Endothelial cell of umbilical vein (primary cell): ENCODE data around the gene IGFBP2. TPM values are rescaled to one million over a fixed set of nuclear protein-coding genes. Genes with fewer than 3 reads are reported as not detected.

Experiments
- BruUV-seq: library from RNA; stranded (reverse); fragments of 400-500 nt; replicated peaks from 2 replicates; lab custom pipeline; 2021; lab: Mats Ljungman, UMichigan
- CTCF ChIA-PET: fragments of 300-600, 350-600 bp; sonication (Branson Sonifier 250); formaldehyde crosslinking; loops from one replicate; lab custom pipeline; 2021; ENCODE audit warnings: antibody characterized with exemption, inconsistent platforms; lab: Charles Lee
- POLR2A ChIA-PET: fragments of 300-600, 350-600 bp; sonication (Branson Sonifier 250); formaldehyde crosslinking; loops from one replicate; lab custom pipeline; 2021; ENCODE audit warnings: antibody characterized with exemption, inconsistent platforms; lab: Charles Lee
- DNase-seq: peaks from one replicate; pipeline ENCODE4 v3.0.0-alpha.2; 2011; ENCODE audit warnings: low read depth, low spot score
- FAIRE-seq: peaks from 2 replicates; lab custom pipeline; 2011; peaks lifted over from hg19 to GRCh38; lab: Jason Lieb, UNC
- H2AFZ ChIP-seq: 2 replicates; pipeline ENCODE4 v1.6.0; 2012; ENCODE audit warnings: low read depth, low read length, control low read depth, inconsistent platforms
- H3K27ac ChIP-seq: 2 replicates; pipeline ENCODE4 v1.5.1; 2011; ENCODE audit warnings: low read depth, mild to moderate bottlenecking, control low read depth, low read length, moderate library complexity; ENCODE audit not compliant: insufficient read depth
- H3K27me3 ChIP-seq, 2 experiments: 2 replicates each; pipeline versions ENCODE4 v1.6.0 to v1.6.1; 2011; ENCODE audit warnings: low read length in 2 of 2, mixed read lengths in 1 of 2; ENCODE audit not compliant: control insufficient read depth in 2 of 2, insufficient read depth in 2 of 2
- H3K36me3 ChIP-seq, 2 experiments: 2 replicates in 1 of 2; 3 replicates in 1 of 2; pipeline ENCODE4 v1.5.1; 2011; ENCODE audit warnings: low read length in 2 of 2, mild to moderate bottlenecking in 1 of 2, moderate library complexity in 1 of 2; ENCODE audit not compliant: control insufficient read depth in 2 of 2, insufficient read depth in 2 of 2; ENCODE audit errors: extremely low read depth in 1 of 2
- H3K4me1 ChIP-seq: 3 replicates; pipeline ENCODE4 v1.5.1; 2011; ENCODE audit warnings: mild to moderate bottlenecking, low read length; ENCODE audit not compliant: control insufficient read depth, insufficient read depth; ENCODE audit errors: extremely low read depth
- H3K4me2 ChIP-seq: 2 replicates; pipeline ENCODE4 v1.6.1; 2011; ENCODE audit warnings: low read length, control low read depth, mixed read lengths; ENCODE audit not compliant: insufficient read depth
- H3K4me3 ChIP-seq, 3 experiments: fragments of 200-600 bp in 1 of 3; sonication (generic), shearing (Covaris generic) in 1 of 3; replicated peaks in 1 of 3; 2 replicates each; pipeline ENCODE4 v1.5.1; 2011 to 2016; ENCODE audit warnings: control low read depth in 3 of 3, low read length in 3 of 3, mild to moderate bottlenecking in 2 of 3, inconsistent platforms in 1 of 3, low read depth in 1 of 3, moderate library complexity in 1 of 3; ENCODE audit not compliant: insufficient read depth in 1 of 3
- H3K79me2 ChIP-seq: 2 replicates; pipeline ENCODE4 v1.6.0; 2012; ENCODE audit warnings: low read length, inconsistent platforms; ENCODE audit not compliant: control insufficient read depth, insufficient read depth
- H3K9ac ChIP-seq: replicated peaks from 2 replicates; pipeline ENCODE3; 2011; ENCODE audit warnings: low read length, control low read depth; ENCODE audit not compliant: insufficient read depth; ENCODE audit errors: extremely low read depth
- H3K9me1 ChIP-seq: replicated peaks from 3 replicates; pipeline ENCODE4 v1.6.0; 2011; ENCODE audit warnings: mild to moderate bottlenecking, low read length; ENCODE audit not compliant: control insufficient read depth, insufficient read depth; ENCODE audit errors: extremely low read depth
- H3K9me3 ChIP-seq: replicated peaks from 2 replicates; pipeline ENCODE4 v1.5.1; 2012; ENCODE audit warnings: low read length, inconsistent platforms; ENCODE audit not compliant: control insufficient read depth, insufficient read depth
- H4K20me1 ChIP-seq: replicated peaks from 2 replicates; pipeline ENCODE3; 2011; ENCODE audit warnings: mild to moderate bottlenecking, low read length; ENCODE audit not compliant: control insufficient read depth, insufficient read depth; ENCODE audit errors: extremely low read depth
- EZH2 ChIP-seq: IDR thresholded peaks from 2 replicates; pipeline ENCODE4 v1.6.1; 2012; ENCODE audit warnings: borderline replicate concordance, low read depth, mild to moderate bottlenecking, moderate library complexity, low read length, inconsistent platforms; ENCODE audit not compliant: severe bottlenecking
- FOS ChIP-seq: IDR thresholded peaks from 2 replicates; pipeline ENCODE4 v1.6.1; 2011; ENCODE audit warnings: mild to moderate bottlenecking, low read length, moderate library complexity, borderline replicate concordance; ENCODE audit not compliant: insufficient read depth
- GATA2 ChIP-seq: IDR thresholded peaks from 2 replicates; pipeline ENCODE4 v1.7.0; 2011; ENCODE audit warnings: low read depth, mild to moderate bottlenecking, moderate library complexity, mixed read lengths, low read length; ENCODE audit not compliant: insufficient read length, insufficient read depth
- JUN ChIP-seq: IDR thresholded peaks from 2 replicates; pipeline ENCODE4 v1.6.1; 2011; ENCODE audit warnings: borderline replicate concordance, low read depth; ENCODE audit not compliant: insufficient read length, insufficient read depth
- MYC ChIP-seq: IDR thresholded peaks from one replicate; pipeline ENCODE4 v1.6.1; 2011; ENCODE audit warnings: mild to moderate bottlenecking, low read depth, low read length
- POLR2A ChIP-seq: IDR thresholded peaks from 2 replicates; pipeline ENCODE4 v1.6.1; 2012; ENCODE audit warnings: low read depth, mild to moderate bottlenecking, control low read depth, low read length
- POLR2AphosphoS5 ChIP-seq: IDR thresholded peaks from 2 replicates; pipeline ENCODE4 v1.6.1; 2012; ENCODE audit warnings: low read depth, mild to moderate bottlenecking, control low read depth, low read length, moderate library complexity; ENCODE audit not compliant: insufficient read depth
- dilution Hi-C: fragments of 300-500 bp; cut with MboI; formaldehyde crosslinking; loops from one replicate; pipeline ENCODE4 v1.15.0; 2019; ENCODE audit warnings: low sequenced_read_pairs; ENCODE audit not compliant: extremely low pct_ligation_motif_present
- intact Hi-C: fragments of 100-400 bp; cut with micrococcal nuclease; formaldehyde crosslinking; loops from one replicate; pipeline ENCODE4 v1.10.0; 2022
- polyA plus RNA-seq, 4 experiments: library from polyadenylated mRNA; depleted of rRNA in 3 of 4; stranded (reverse) in 3 of 4; unstranded in 1 of 4; fragments of >200 nt; gene quantifications; 2 replicates each; pipeline versions ENCODE4 v1.2.1 to v1.2.3, GENCODE V29; 2011 to 2012; ENCODE audit warnings: missing spikeins in 1 of 4
- total RNA-seq: library from RNA; stranded (reverse); gene quantifications from 2 replicates; pipeline ENCODE4 v1.2.3, GENCODE V29; 2021
- TF ChIP-seq, protein P1 (sequence below), 2 donors: IDR thresholded peaks; 1 replicate in 1 of 2; 2 replicates in 1 of 2; pipeline ENCODE4 v1.5.1; 2011; ENCODE audit warnings: low read length in 2 of 2, mild to moderate bottlenecking in 2 of 2, moderate library complexity in 2 of 2, control low read depth in 1 of 2, inconsistent platforms in 1 of 2, low read depth in 1 of 2; ENCODE audit not compliant: insufficient read depth in 1 of 2; ENCODE audit errors: extremely low read depth in 1 of 2
- TF ChIP-seq, protein P2 (sequence below): IDR thresholded peaks from 2 replicates; pipeline ENCODE4 v1.6.1; 2011; ENCODE audit not compliant: insufficient read depth, insufficient read length

IGFBP2 gene
- total and polyA plus RNA-seq, 2 donors (not counting 3 experiments of a cell fraction or from before 2014, with no cell fraction given): 212 to 261 TPM

DNA sequence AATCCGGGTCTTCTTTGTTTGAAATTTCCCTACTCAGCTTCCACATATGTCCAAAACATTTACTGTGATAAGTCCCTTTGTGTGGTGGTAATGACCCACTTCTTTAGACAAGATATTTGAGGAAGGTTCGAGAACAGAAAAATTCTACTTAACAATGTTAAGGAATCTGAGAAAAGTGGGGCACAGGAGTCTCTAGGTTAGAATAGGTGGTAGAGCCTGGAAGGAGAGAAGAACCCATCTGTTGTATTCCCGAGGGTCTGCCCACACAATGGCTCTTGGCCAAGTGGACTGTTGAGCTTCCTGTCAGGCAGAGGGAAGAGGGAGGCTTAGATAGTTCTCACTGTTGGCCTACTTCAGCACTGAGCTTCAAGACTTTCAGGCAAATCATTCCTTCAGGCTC is 4.3 kb downstream of the IGFBP2 start:
- intact Hi-C loops: loop anchor here (10.0 kb wide), 2 partner anchors 423 to 523 kb away; no protein-coding TSS in a partner anchor
- CTCF ChIA-PET: interaction anchor here (1.2 to 3.0 kb wide), 3 partner anchors 28 to 118 kb away, joined by 3 to 12 read pairs (median 3); no protein-coding TSS in a partner anchor
- no peak for DNase-seq
- no peaks in the 10 kb centered on the region for H3K9me3 ChIP-seq
- H3K4me2 ChIP-seq: peak overlapping the region; percentile 18
- TF ChIP-seq MYC: no peak
- TF ChIP-seq GATA2: no peak
- TF ChIP-seq JUN: no peak
- TF ChIP-seq POLR2AphosphoS5: no peak
- no peak for TF ChIP-seq POLR2A
- no peak for TF ChIP-seq FOS
- TF ChIP-seq, protein P1, sequence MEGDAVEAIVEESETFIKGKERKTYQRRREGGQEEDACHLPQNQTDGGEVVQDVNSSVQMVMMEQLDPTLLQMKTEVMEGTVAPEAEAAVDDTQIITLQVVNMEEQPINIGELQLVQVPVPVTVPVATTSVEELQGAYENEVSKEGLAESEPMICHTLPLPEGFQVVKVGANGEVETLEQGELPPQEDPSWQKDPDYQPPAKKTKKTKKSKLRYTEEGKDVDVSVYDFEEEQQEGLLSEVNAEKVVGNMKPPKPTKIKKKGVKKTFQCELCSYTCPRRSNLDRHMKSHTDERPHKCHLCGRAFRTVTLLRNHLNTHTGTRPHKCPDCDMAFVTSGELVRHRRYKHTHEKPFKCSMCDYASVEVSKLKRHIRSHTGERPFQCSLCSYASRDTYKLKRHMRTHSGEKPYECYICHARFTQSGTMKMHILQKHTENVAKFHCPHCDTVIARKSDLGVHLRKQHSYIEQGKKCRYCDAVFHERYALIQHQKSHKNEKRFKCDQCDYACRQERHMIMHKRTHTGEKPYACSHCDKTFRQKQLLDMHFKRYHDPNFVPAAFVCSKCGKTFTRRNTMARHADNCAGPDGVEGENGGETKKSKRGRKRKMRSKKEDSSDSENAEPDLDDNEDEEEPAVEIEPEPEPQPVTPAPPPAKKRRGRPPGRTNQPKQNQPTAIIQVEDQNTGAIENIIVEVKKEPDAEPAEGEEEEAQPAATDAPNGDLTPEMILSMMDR (IDR thresholded peaks at IDR 0.05; ENCODE audit: extremely low read depth in 1 of 2, insufficient read depth in 1 of 2, low read depth in 1 of 2, low read length in 2 of 2): no peak
- TF ChIP-seq, protein P2, sequence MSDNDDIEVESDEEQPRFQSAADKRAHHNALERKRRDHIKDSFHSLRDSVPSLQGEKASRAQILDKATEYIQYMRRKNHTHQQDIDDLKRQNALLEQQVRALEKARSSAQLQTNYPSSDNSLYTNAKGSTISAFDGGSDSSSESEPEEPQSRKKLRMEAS: no peak
- no peak for TF ChIP-seq EZH2
- peak overlapping the region; percentile 70 for H2AFZ ChIP-seq
- peak; percentile 58 for FAIRE-seq
- POLR2A ChIA-PET: no interaction called here
- H4K20me1 ChIP-seq: no peaks in the 10 kb centered on the region
- dilution Hi-C loops: no loop called here
- H3K9ac ChIP-seq: no peak overlapping the region
- peaks cover 3 to 4% of the 10 kb centered on the region in 2 experiments for H3K27me3 ChIP-seq
- no peak overlapping the region for H3K4me3 ChIP-seq
- no peaks in the 10 kb centered on the region for H3K9me1 ChIP-seq
- BruUV-seq: no TSS peak
- H3K79me2 ChIP-seq: peaks cover 21% of the 10 kb centered on the region
- H3K36me3 ChIP-seq: no peaks in the 10 kb centered on the region
- peaks cover 30% of the 10 kb centered on the region for H3K4me1 ChIP-seq
- no peak overlapping the region for H3K27ac ChIP-seq
